Type B pancreatic cell (in vitro differentiated cells): ENCODE results near the gene ERC2. TPM values are rescaled to one million over a fixed set of nuclear protein-coding genes. Genes with fewer than 3 reads are reported as not detected.

Experiments
- DNase-seq: peaks from one replicate; pipeline ENCODE4 v3.0.0; 2021; ENCODE audit warnings: mixed read lengths; ENCODE audit not compliant: unreplicated experiment; ENCODE audit errors: extremely low spot score
- H3K27ac Mint-ChIP-seq: 2 replicates; pipeline ENCODE4 v1.8.0; 2021; ENCODE audit warnings: mild to moderate bottlenecking, mixed read lengths
- H3K27me3 Mint-ChIP-seq: 2 replicates; pipeline ENCODE4 v1.8.0; 2021; ENCODE audit warnings: mixed read lengths
- H3K36me3 Mint-ChIP-seq: 2 replicates; pipeline ENCODE4 v1.8.0; 2021; ENCODE audit warnings: mixed read lengths
- H3K4me1 Mint-ChIP-seq: one replicate; pipeline ENCODE4 v1.8.0; 2021; ENCODE audit warnings: mixed read lengths; ENCODE audit not compliant: unreplicated experiment
- H3K4me3 Mint-ChIP-seq: 2 replicates; pipeline ENCODE4 v1.8.0; 2021; ENCODE audit warnings: mild to moderate bottlenecking, mixed read lengths
- H3K9me3 Mint-ChIP-seq: 2 replicates; pipeline ENCODE4 v1.8.0; 2021; ENCODE audit warnings: mixed read lengths
- CTCF ChIP-seq: fragments of 200-600 bp; sonication (generic); conservative IDR thresholded peaks from 2 replicates; pipeline ENCODE4 v1.5.0; 2021; ENCODE audit warnings: antibody characterized with exemption, mild to moderate bottlenecking
- total RNA-seq: library from RNA; stranded (reverse); gene quantifications from 2 replicates; pipeline ENCODE4 v1.2.1, GENCODE V29; 2021; ENCODE audit warnings: low replicate concordance

Gene ERC2
- total RNA-seq, 1 donor from 2014 or later = 6.1 TPM

DNA sequence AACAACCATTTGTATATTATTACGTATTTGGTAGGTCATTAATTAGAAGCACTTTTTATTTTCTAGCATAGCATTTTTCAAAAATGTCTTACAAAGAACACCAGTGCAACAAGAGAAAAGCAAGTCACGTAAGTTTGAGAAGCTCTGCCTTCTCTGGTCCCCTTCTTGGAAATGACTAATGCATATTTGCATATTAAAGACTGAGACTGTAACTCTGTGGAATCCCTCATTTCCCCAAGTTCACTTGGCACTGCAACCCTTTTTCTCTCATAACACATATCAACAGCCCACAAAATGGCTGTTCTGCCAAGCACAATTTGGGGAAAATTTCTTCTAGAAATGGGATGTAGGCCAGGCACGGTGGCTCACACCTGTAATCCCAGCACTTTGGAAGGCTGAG, 176.3 kb downstream of the ERC2 start:
- Mint-ChIP-seq H3K27ac (no peak overlapping the region), H3K4me1 (no peaks in the 10 kb centered on the region), H3K9me3 (peaks cover 7% of the 10 kb centered on the region), H3K36me3 (no peaks in the 10 kb centered on the region), H3K4me3 (no peak overlapping the region), H3K27me3 (peaks cover 3% of the 10 kb centered on the region)
- TF ChIP-seq CTCF = no peak
- DNase-seq = no peak

DNA sequence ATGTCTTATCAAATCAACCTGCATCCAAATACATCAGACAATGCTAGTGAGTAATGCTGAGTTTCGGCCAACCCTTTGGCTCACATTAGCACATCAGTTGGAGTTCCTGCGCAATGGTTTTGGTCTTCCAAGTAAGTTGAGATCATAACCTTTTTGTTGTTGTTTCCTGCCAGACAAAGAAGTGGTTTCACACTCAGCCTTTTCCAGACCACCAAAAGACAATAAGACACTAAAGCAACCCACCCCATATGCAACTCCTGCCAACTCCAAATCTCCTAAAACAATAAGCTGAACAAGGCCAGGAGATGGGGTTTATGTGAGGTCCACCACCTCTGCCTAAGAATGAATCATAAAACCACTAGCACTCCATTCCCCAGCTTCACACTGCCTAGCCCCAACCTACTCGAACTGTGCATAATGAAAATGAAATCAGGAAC, 177.0 kb downstream of the ERC2 start:
- Mint-ChIP-seq H3K4me1 (no peaks in the 10 kb centered on the region), H3K27ac (no peak overlapping the region)
- no peak for DNase-seq

GRCh38 chr3:56290374-56290773, 177.9 kb downstream of the ERC2 start:
- Mint-ChIP-seq H3K27ac (no peak overlapping the region), H3K27me3 (peaks cover 3% of the 10 kb centered on the region), H3K36me3 (no peaks in the 10 kb centered on the region), H3K4me3 (no peak overlapping the region), H3K9me3 (peaks cover 7% of the 10 kb centered on the region), H3K4me1 (peaks cover 2% of the 10 kb centered on the region)
- no peak for DNase-seq
- TF ChIP-seq CTCF = no peak

More for the DNA sequence above, 177.0 kb downstream of the ERC2 start:
- peaks cover 7% of the 10 kb centered on the region for H3K9me3 Mint-ChIP-seq
- H3K27me3 Mint-ChIP-seq = peaks cover 3% of the 10 kb centered on the region
- H3K4me3 Mint-ChIP-seq = no peak overlapping the region
- TF ChIP-seq CTCF = no peak
- no peaks in the 10 kb centered on the region for H3K36me3 Mint-ChIP-seq

DNA sequence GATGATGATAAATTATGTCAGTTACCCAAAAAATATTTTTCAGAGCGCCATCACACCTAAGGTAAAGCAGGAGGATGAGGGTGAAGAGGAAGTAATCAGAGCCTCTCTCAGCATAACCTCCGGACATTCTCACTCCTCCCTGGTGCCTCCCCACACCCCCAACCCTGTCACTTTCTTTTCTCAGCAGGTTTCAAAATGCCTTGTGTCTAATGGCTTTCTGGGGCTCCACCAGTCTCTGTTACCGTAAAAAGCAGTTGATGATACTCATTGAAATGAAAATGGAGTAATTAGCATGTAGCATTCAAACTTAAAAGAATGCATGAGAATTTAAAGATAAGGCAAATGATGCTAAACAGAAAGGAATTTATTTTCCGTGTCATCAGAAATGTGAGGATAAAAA, 180.0 kb downstream of the ERC2 start:
- H3K27me3 Mint-ChIP-seq = peaks cover 3% of the 10 kb centered on the region

DNA sequence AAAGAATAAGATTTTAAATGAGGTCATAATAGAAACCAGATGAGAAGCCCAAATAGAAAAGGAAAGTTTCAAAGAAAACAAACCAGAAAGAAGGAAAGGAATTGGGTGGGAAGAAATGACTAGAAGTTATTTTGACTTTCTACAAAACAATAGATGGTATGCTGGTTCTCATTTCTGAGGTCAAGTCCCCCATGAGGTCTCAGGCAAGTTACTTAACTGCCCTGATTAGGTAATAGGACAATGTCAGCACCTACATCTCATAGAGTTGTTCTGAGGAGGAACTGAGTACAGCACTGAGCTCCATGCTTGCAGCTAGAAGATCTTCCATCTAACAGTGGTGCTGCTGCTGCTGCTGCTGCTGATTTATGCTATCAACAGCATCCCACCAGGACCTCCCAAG, 185.9 kb downstream of the ERC2 start:
- no peaks in the 10 kb centered on the region for H3K27me3 Mint-ChIP-seq
- peaks cover 23% of the 10 kb centered on the region for H3K4me1 Mint-ChIP-seq
- H3K27ac Mint-ChIP-seq = no peak overlapping the region
- no peak overlapping the region for H3K4me3 Mint-ChIP-seq
- peaks cover 23% of the 10 kb centered on the region for H3K9me3 Mint-ChIP-seq
- no peaks in the 10 kb centered on the region for H3K36me3 Mint-ChIP-seq
- TF ChIP-seq CTCF = no peak
- no peak for DNase-seq

More for the DNA sequence above, 180.0 kb downstream of the ERC2 start:
- peaks cover 13% of the 10 kb centered on the region for H3K4me1 Mint-ChIP-seq
- DNase-seq = no peak
- no peak overlapping the region for H3K4me3 Mint-ChIP-seq
- H3K9me3 Mint-ChIP-seq = peaks cover 7% of the 10 kb centered on the region
- H3K36me3 Mint-ChIP-seq = no peaks in the 10 kb centered on the region
- H3K27ac Mint-ChIP-seq = no peak overlapping the region
- no peak for TF ChIP-seq CTCF

DNA sequence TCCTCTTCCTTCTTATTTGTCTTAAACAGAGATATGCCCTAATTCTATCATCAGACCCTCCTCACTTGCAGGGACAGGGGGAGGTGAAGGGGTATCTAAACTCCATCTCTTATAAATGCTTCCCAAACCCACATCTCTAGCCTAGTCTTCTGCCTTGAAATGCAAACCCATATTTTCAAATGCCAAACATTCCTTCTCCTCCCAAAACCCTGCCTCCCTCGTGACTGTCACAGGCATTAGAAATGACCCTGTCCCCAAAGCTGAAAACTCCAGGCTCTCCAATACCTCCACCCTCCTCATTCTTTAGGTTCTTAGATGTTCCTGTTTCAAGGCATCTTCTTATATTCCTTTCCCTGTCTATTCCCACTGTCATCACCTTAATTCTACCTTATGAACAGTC, 191.0 kb downstream of the ERC2 start:
- no peak overlapping the region for H3K27ac Mint-ChIP-seq
- peaks cover 4% of the 10 kb centered on the region for H3K4me1 Mint-ChIP-seq
- H3K9me3 Mint-ChIP-seq = peaks cover 23% of the 10 kb centered on the region
- DNase-seq = no peak
- no peak overlapping the region for H3K4me3 Mint-ChIP-seq
- TF ChIP-seq CTCF = no peak
- no peaks in the 10 kb centered on the region for H3K36me3 Mint-ChIP-seq
- H3K27me3 Mint-ChIP-seq = no peaks in the 10 kb centered on the region
